H9 (cell line): ENCODE data around the gene CENPC. TPM values are rescaled to one million over a fixed set of nuclear protein-coding genes. Genes with fewer than 3 reads are reported as not detected.

ENCODE experiments used
- DNase-seq: peaks from one replicate; pipeline ENCODE4 v3.0.0-alpha.2; 2017
- H2AFZ ChIP-seq: one replicate; pipeline ENCODE4 v1.6.1; 2013; ENCODE audit warnings: mild to moderate bottlenecking, low read length, control low read depth, moderate library complexity
- H2AK5ac ChIP-seq: 2 replicates; pipeline ENCODE4 v1.6.1; 2013; ENCODE audit warnings: low read length, control low read depth, mixed read lengths; ENCODE audit not compliant: insufficient read length
- H2BK120ac ChIP-seq: one replicate; pipeline ENCODE4 v1.6.1; 2013; ENCODE audit warnings: low read depth, mild to moderate bottlenecking, low read length, control low read depth, inconsistent platforms; ENCODE audit not compliant: poor library complexity, severe bottlenecking
- H2BK12ac ChIP-seq: 2 replicates; pipeline ENCODE4 v1.6.1; 2013; ENCODE audit warnings: low read length, control low read depth, mixed read lengths, low read depth; ENCODE audit not compliant: insufficient read length
- H2BK15ac ChIP-seq: 2 replicates; pipeline ENCODE4 v1.6.1; 2013; ENCODE audit warnings: low read depth, low read length, control low read depth
- H2BK20ac ChIP-seq: one replicate; pipeline ENCODE4 v1.6.1; 2013; ENCODE audit warnings: low read depth, mild to moderate bottlenecking, low read length, control low read depth, inconsistent platforms; ENCODE audit not compliant: poor library complexity, severe bottlenecking
- H2BK5ac ChIP-seq: 2 replicates; pipeline ENCODE4 v1.6.1; 2013; ENCODE audit warnings: low read length, control low read depth, mixed read lengths; ENCODE audit not compliant: insufficient read length
- H3K14ac ChIP-seq: 2 replicates; pipeline ENCODE4 v1.6.1; 2013; ENCODE audit warnings: low read length, control low read depth; ENCODE audit not compliant: insufficient read depth
- H3K18ac ChIP-seq: 2 replicates; pipeline ENCODE4 v1.6.1; 2013; ENCODE audit warnings: low read depth, mild to moderate bottlenecking, mixed read lengths, low read length, control low read depth; ENCODE audit not compliant: insufficient read length
- H3K23ac ChIP-seq: 2 replicates; pipeline ENCODE4 v1.6.1; 2013; ENCODE audit warnings: low read length, control low read depth, mixed read lengths, low read depth; ENCODE audit not compliant: insufficient read length
- H3K23me2 ChIP-seq: 2 replicates; pipeline ENCODE4 v1.6.1; 2013; ENCODE audit warnings: low read depth, mild to moderate bottlenecking, mixed read lengths, low read length, control low read depth; ENCODE audit not compliant: insufficient read length, poor library complexity, severe bottlenecking
- H3K27ac ChIP-seq: 2 replicates; pipeline ENCODE4 v1.5.1; 2013; ENCODE audit warnings: low read length, control low read depth, mixed read lengths, low read depth; ENCODE audit not compliant: insufficient read length
- H3K27me3 ChIP-seq: 2 replicates; pipeline ENCODE4 v1.6.1; 2013; ENCODE audit warnings: low read length, control low read depth, inconsistent platforms; ENCODE audit not compliant: insufficient read depth
- H3K4ac ChIP-seq: 2 replicates; pipeline ENCODE4 v1.6.1; 2013; ENCODE audit warnings: low read depth, mild to moderate bottlenecking, control low read depth, inconsistent platforms, low read length, moderate library complexity
- H3K4me1 ChIP-seq: 2 replicates; pipeline ENCODE4 v1.6.1; 2013; ENCODE audit warnings: low read length, control low read depth, inconsistent platforms; ENCODE audit not compliant: insufficient read depth
- H3K4me2 ChIP-seq: 2 replicates; pipeline ENCODE4 v1.6.1; 2013; ENCODE audit warnings: low read length, control low read depth, mixed read lengths; ENCODE audit not compliant: insufficient read length, insufficient read depth
- H3K56ac ChIP-seq: 2 replicates; pipeline ENCODE4 v1.6.1; 2013; ENCODE audit warnings: low read depth, mild to moderate bottlenecking, mixed read lengths, low read length, control low read depth; ENCODE audit not compliant: insufficient read length
- H3K79me1 ChIP-seq: 2 replicates; pipeline ENCODE4 v1.6.1; 2013; ENCODE audit warnings: low read depth, mild to moderate bottlenecking, moderate library complexity, low read length, control low read depth, inconsistent platforms; ENCODE audit not compliant: insufficient read depth, poor library complexity, severe bottlenecking
- H3K79me2 ChIP-seq: 2 replicates; pipeline ENCODE4 v1.6.1; 2013; ENCODE audit warnings: low read length, control low read depth, inconsistent platforms; ENCODE audit not compliant: insufficient read depth
- H3K9ac ChIP-seq: 2 replicates; pipeline ENCODE4 v1.6.1; 2013; ENCODE audit warnings: low read length, control low read depth, mixed read lengths; ENCODE audit not compliant: insufficient read length; ENCODE audit errors: extremely low read depth
- H3K9me3 ChIP-seq: one replicate; pipeline ENCODE4 v1.6.1; 2013; ENCODE audit warnings: low read depth, low read length, inconsistent platforms; ENCODE audit not compliant: control insufficient read depth
- H3T11ph ChIP-seq: one replicate; pipeline ENCODE4 v1.6.1; 2013; ENCODE audit warnings: mild to moderate bottlenecking, low read length, control low read depth, inconsistent platforms
- H4K20me1 ChIP-seq: one replicate; pipeline ENCODE4 v1.6.1; 2013; ENCODE audit not compliant: control insufficient read depth, insufficient read length, insufficient read depth
- H4K5ac ChIP-seq: 2 replicates; pipeline ENCODE4 v1.6.1; 2013; ENCODE audit warnings: low read depth, mild to moderate bottlenecking, mixed read lengths, low read length, control low read depth; ENCODE audit not compliant: insufficient read length
- H4K8ac ChIP-seq: replicated peaks from 2 replicates; pipeline ENCODE4 v1.6.1; 2013; ENCODE audit warnings: low read length, control low read depth, mixed read lengths, low read depth; ENCODE audit not compliant: insufficient read length
- H4K91ac ChIP-seq: 2 replicates; pipeline ENCODE4 v1.6.1; 2013; ENCODE audit warnings: low read depth, mild to moderate bottlenecking, moderate library complexity, mixed read lengths, low read length, control low read depth; ENCODE audit not compliant: insufficient read length
- H3K27ac Mint-ChIP-seq, 3 experiments: 2 replicates in 2 of 3; 3 replicates in 1 of 3; pipeline ENCODE4 v1.8.0; 2020 to 2021; ENCODE audit warnings: mixed read lengths in 3 of 3, mild to moderate bottlenecking in 1 of 3, moderate library complexity in 1 of 3
- H3K27me3 Mint-ChIP-seq: 2 replicates; pipeline ENCODE4 v1.8.0; 2021; ENCODE audit warnings: low read depth, mild to moderate bottlenecking, moderate library complexity, mixed read lengths
- H3K36me3 Mint-ChIP-seq, 3 experiments: 2 replicates in 2 of 3; 3 replicates in 1 of 3; pipeline ENCODE4 v1.8.0; 2020 to 2021; ENCODE audit warnings: low read depth in 3 of 3, mixed read lengths in 3 of 3; ENCODE audit not compliant: insufficient read depth in 1 of 3
- H3K4me1 Mint-ChIP-seq, 2 experiments: 2 replicates each; pipeline ENCODE4 v1.8.0; 2020; ENCODE audit warnings: mixed read lengths in 2 of 2
- H3K4me3 Mint-ChIP-seq, 2 experiments: 2 replicates in 1 of 2; 3 replicates in 1 of 2; pipeline ENCODE4 v1.8.0; 2020 to 2021; ENCODE audit warnings: mild to moderate bottlenecking in 2 of 2, mixed read lengths in 2 of 2, moderate library complexity in 1 of 2
- H3K9me3 Mint-ChIP-seq, 2 experiments: 2 replicates in 1 of 2; 3 replicates in 1 of 2; pipeline ENCODE4 v1.8.0; 2020; ENCODE audit warnings: mild to moderate bottlenecking in 2 of 2, mixed read lengths in 2 of 2, moderate library complexity in 1 of 2
- CTCF ChIP-seq: fragments of 200-600 bp; sonication (generic); conservative IDR thresholded peaks from 3 replicates; pipeline ENCODE4 v1.8.0; 2021; ENCODE audit warnings: antibody characterized with exemption, mild to moderate bottlenecking
- WGBS: extraction: QIAGEN DNeasy Blood & Tissue Kit; methylation state at CpG from one replicate; pipeline ENCODE4 v1.1.7; 2013; ENCODE audit warnings: missing lambda C conversion rate, low lambda C conversion rate, mixed read lengths; ENCODE audit not compliant: insufficient read length; ENCODE audit errors: extremely low coverage; 5-methylcytosine and 5-hydroxymethylcytosine counted together
- total RNA-seq: library from RNA; stranded (reverse); gene quantifications from 2 replicates; pipeline ENCODE4 v1.2.1, GENCODE V29; 2021

CENPC gene
- total RNA-seq, 1 experiment from 2014 or later = 18.8 TPM

- Histone ChIP-seq H3K4ac (no peak overlapping the region), H3K79me1 (no peaks in the 10 kb centered on the region), H4K5ac (no peak overlapping the region), H4K8ac (no peak overlapping the region), H3K14ac (no peak overlapping the region), H2BK12ac (no peak overlapping the region), H3K56ac (no peak overlapping the region), H3T11ph (no peak overlapping the region), H2AK5ac (no peak overlapping the region), H3K9ac (no peak overlapping the region), H2AFZ (no peak overlapping the region), H3K18ac (no peak overlapping the region), H4K91ac (no peak overlapping the region), H3K27me3 (no peaks in the 10 kb centered on the region), H3K9me3 (no peaks in the 10 kb centered on the region), H2BK5ac (no peak overlapping the region), H3K27ac (no peak overlapping the region), H4K20me1 (no peaks in the 10 kb centered on the region), H3K23me2 (no peaks in the 10 kb centered on the region), H2BK15ac (no peak overlapping the region; the same call in 1 of the 2 replicates), H2BK120ac (no peak overlapping the region), H3K4me1 (no peaks in the 10 kb centered on the region), H3K4me2 (no peak overlapping the region), H3K79me2 (no peaks in the 10 kb centered on the region; the same call in 1 of the 2 replicates), H3K23ac (no peak overlapping the region), H2BK20ac (no peak overlapping the region)
- Mint-ChIP-seq H3K4me3 (no peak overlapping the region), H3K27ac (peak overlapping the region in 1 of 3 experiments; percentile 71; a peak in 2 of 7 replicates), H3K27me3 (no peaks in the 10 kb centered on the region), H3K36me3 (peaks cover 6 to 16% (median 16%) of the 10 kb centered on the region in 3 experiments; a peak in 6 of 7 replicates), H3K4me1 (no peaks in the 10 kb centered on the region; a peak in 1 of 4 replicates), H3K9me3 (no peaks in the 10 kb centered on the region)
- no peak for DNase-seq
- WGBS = no CpG with 5 or more reads among the region's 2 CpGs
- no peak for TF ChIP-seq CTCF
Observed at GRCh38 chr4:67522230-67522629, 23.1 kb downstream of the CENPC start.
